SK-N-SH treated with all-trans-retinoic acid at 6 μM for 48 hours (cell line): ENCODE measurements around the gene SOX6.

Experiments used
- ATAC-seq: fragments of 200-7000 bp; cut with Tn5 transposase; 3 replicates; pipeline ENCODE4 v1.9.1; 2020; ENCODE audit warnings: mild to moderate bottlenecking, moderate library complexity
- ARNTL ChIP-seq: fragments of 450-650 bp; formaldehyde crosslinking; IDR thresholded peaks from 2 replicates; pipeline ENCODE4 v1.5.0; 2020; ENCODE audit warnings: low read depth, mild to moderate bottlenecking, moderate library complexity, borderline replicate concordance
- BACH2 ChIP-seq: fragments of 250-450 bp; sonication (Bioruptor Pico); IDR thresholded peaks from 2 replicates; pipeline ENCODE4 v1.9.0; 2021; ENCODE audit warnings: mild to moderate bottlenecking, borderline replicate concordance
- CREB5 ChIP-seq: fragments of 250-450 bp; sonication (Bioruptor Pico); IDR thresholded peaks from 2 replicates; pipeline ENCODE4 v1.5.1; 2020; ENCODE audit warnings: low read depth, mild to moderate bottlenecking, moderate library complexity
- CSDC2 ChIP-seq: fragments of 250-450 bp; sonication (Bioruptor Pico); IDR thresholded peaks from 2 replicates; pipeline ENCODE4 v1.5.0; 2020; ENCODE audit warnings: mild to moderate bottlenecking, moderate library complexity
- CSRNP3 ChIP-seq: fragments of 250-450 bp; sonication (Bioruptor Pico); IDR thresholded peaks from 2 replicates; pipeline ENCODE4 v1.5.1; 2021; ENCODE audit warnings: mild to moderate bottlenecking, moderate library complexity
- ESRRG ChIP-seq: fragments of 250-450 bp; sonication (Bioruptor Pico); IDR thresholded peaks from 2 replicates; pipeline ENCODE4 v1.6.1; 2021; ENCODE audit warnings: mild to moderate bottlenecking
- GLIS3 ChIP-seq: fragments of 250-450 bp; sonication (Bioruptor Pico); IDR thresholded peaks from 2 replicates; pipeline ENCODE4 v1.5.0; 2020; ENCODE audit warnings: mild to moderate bottlenecking, moderate library complexity
- ISL1 ChIP-seq: fragments of 250-450 bp; sonication (Bioruptor Pico); IDR thresholded peaks from 2 replicates; pipeline ENCODE4 v2.1.2; 2022; ENCODE audit warnings: mild to moderate bottlenecking, moderate library complexity
- OSR1 ChIP-seq: fragments of 250-450 bp; sonication (Bioruptor Pico); IDR thresholded peaks from 2 replicates; pipeline ENCODE4 v1.8.0; 2022; ENCODE audit warnings: moderate library complexity, mild to moderate bottlenecking, inconsistent platforms
- POU6F1 ChIP-seq: fragments of 250-450 bp; sonication (Bioruptor Pico); IDR thresholded peaks from 2 replicates; pipeline ENCODE4 v1.8.0; 2021; ENCODE audit warnings: low read depth, mild to moderate bottlenecking, moderate library complexity, borderline replicate concordance
- RARB ChIP-seq: fragments of 250-450 bp; sonication (Bioruptor Pico); IDR thresholded peaks from 2 replicates; pipeline ENCODE4 v1.8.0; 2021; ENCODE audit warnings: mild to moderate bottlenecking, moderate library complexity
- SNAI2 ChIP-seq: fragments of 250-450 bp; sonication (Bioruptor Pico); IDR thresholded peaks from 2 replicates; pipeline ENCODE4 v1.5.0; 2020; ENCODE audit warnings: mild to moderate bottlenecking, moderate library complexity
- TCF4 ChIP-seq: fragments of 250-450 bp; sonication (Bioruptor Pico); IDR thresholded peaks from 2 replicates; pipeline ENCODE4 v1.8.0; 2021; ENCODE audit warnings: mild to moderate bottlenecking, moderate library complexity, borderline replicate concordance
- TOX ChIP-seq: fragments of 250-450 bp; sonication (Bioruptor Pico); IDR thresholded peaks from 2 replicates; pipeline ENCODE4 v1.8.0; 2021; ENCODE audit warnings: mild to moderate bottlenecking, moderate library complexity, borderline replicate concordance
- TSHZ2 ChIP-seq: fragments of 250-450 bp; sonication (Bioruptor Pico); IDR thresholded peaks from 2 replicates; pipeline ENCODE4 v1.5.0; 2020; ENCODE audit warnings: mild to moderate bottlenecking, moderate library complexity
- ZC3H10 ChIP-seq: fragments of 250-450 bp; sonication (Bioruptor Pico); IDR thresholded peaks from 2 replicates; pipeline ENCODE4 v1.5.1; 2021; ENCODE audit warnings: mild to moderate bottlenecking, moderate library complexity
- ZFP3 ChIP-seq: fragments of 250-450 bp; sonication (Bioruptor Pico); IDR thresholded peaks from 2 replicates; pipeline ENCODE4 v1.5.0; 2020; ENCODE audit warnings: mild to moderate bottlenecking, moderate library complexity
- ZFP30 ChIP-seq: fragments of 450-650 bp; formaldehyde crosslinking; IDR thresholded peaks from 2 replicates; pipeline ENCODE4 v1.5.0; 2022; ENCODE audit warnings: mild to moderate bottlenecking, moderate library complexity
- ZNF565 ChIP-seq: fragments of 450-650 bp; formaldehyde crosslinking; conservative IDR thresholded peaks from 2 replicates; pipeline ENCODE4 v1.5.0; 2020; ENCODE audit warnings: low read depth, mild to moderate bottlenecking, moderate library complexity
- ZNF70 ChIP-seq: fragments of 450-650 bp; formaldehyde crosslinking; IDR thresholded peaks from 2 replicates; pipeline ENCODE4 v1.5.0; 2020; ENCODE audit warnings: mild to moderate bottlenecking, moderate library complexity
- ZNF8 ChIP-seq: fragments of 450-650 bp; formaldehyde crosslinking; IDR thresholded peaks from 2 replicates; pipeline ENCODE4 v1.5.0; 2020; ENCODE audit warnings: mild to moderate bottlenecking, moderate library complexity

SOX6 gene

GRCh38 chr11:16182553-16182952, 173.8 kb downstream of the SOX6 start:
- ATAC-seq: no peak
- TF ChIP-seq OSR1 (CRISPR knock-in tag) (no peak), ZFP30 (no peak), ISL1 (no peak), ZNF70 (CRISPR knock-in tag) (no peak), ZNF565 (CRISPR knock-in tag) (no peak), CSRNP3 (CRISPR knock-in tag) (no peak), RARB (CRISPR knock-in tag) (no peak), ZFP3 (CRISPR knock-in tag) (no peak), CREB5 (no peak), BACH2 (CRISPR knock-in tag) (no peak), SNAI2 (CRISPR knock-in tag) (no peak), ZC3H10 (CRISPR knock-in tag) (no peak), TSHZ2 (CRISPR knock-in tag) (no peak), GLIS3 (CRISPR knock-in tag) (no peak), TCF4 (CRISPR knock-in tag) (no peak), TOX (CRISPR knock-in tag) (no peak), POU6F1 (no peak), ESRRG (CRISPR knock-in tag) (no peak)

- TF ChIP-seq ZFP30: no peak
- ATAC-seq: no peak
Measured at GRCh38 chr11:16180868-16181267, 175.5 kb downstream of the SOX6 start.

GRCh38 chr11:16179676-16180075, 176.7 kb downstream of the SOX6 start:
- no peak for ATAC-seq
- TF ChIP-seq ZNF565 (CRISPR knock-in tag): no peak
- TF ChIP-seq ARNTL (CRISPR knock-in tag): no peak
- no peak for TF ChIP-seq CSDC2 (CRISPR knock-in tag)
- no peak for TF ChIP-seq ISL1
- TF ChIP-seq GLIS3 (CRISPR knock-in tag): no peak
- no peak for TF ChIP-seq CREB5
- TF ChIP-seq SNAI2 (CRISPR knock-in tag): no peak
- no peak for TF ChIP-seq TSHZ2 (CRISPR knock-in tag)
- no peak for TF ChIP-seq CSRNP3 (CRISPR knock-in tag)
- no peak for TF ChIP-seq RARB (CRISPR knock-in tag)
- TF ChIP-seq ESRRG (CRISPR knock-in tag): no peak
- TF ChIP-seq ZNF8 (CRISPR knock-in tag): no peak
